Caco-2 (cell line): ENCODE results near the gene NPLOC4. TPM values are rescaled to one million over a fixed set of nuclear protein-coding genes. Genes with fewer than 3 reads are reported as not detected.

Experiments
- BruUV-seq: library from RNA; stranded (reverse); fragments of 400-500 nt; replicated peaks from 2 replicates; lab custom pipeline; 2021; lab: Mats Ljungman, UMichigan
- CTCF ChIA-PET: fragments of 300-600 bp; sonication (Branson Sonifier 250); formaldehyde crosslinking; loops from one replicate; lab custom pipeline; 2022; ENCODE audit warnings: antibody characterized with exemption; lab: Charles Lee
- POLR2A ChIA-PET: fragments of 300-600 bp; sonication (Branson Sonifier 250); formaldehyde crosslinking; loops from one replicate; lab custom pipeline; 2022; ENCODE audit warnings: antibody characterized with exemption; lab: Charles Lee
- DNase-seq, 2 experiments: peaks; one replicate each; pipeline versions ENCODE4 v3.0.0 to v3.0.0-alpha.2; 2020 to 2022
- H3K27me3 ChIP-seq: replicated peaks from 2 replicates; pipeline ENCODE4 v1.6.0; 2011; ENCODE audit warnings: low read length; ENCODE audit not compliant: control insufficient read depth, insufficient read depth
- H3K36me3 ChIP-seq: 2 replicates; pipeline ENCODE4 v1.5.1; 2011; ENCODE audit warnings: low read length; ENCODE audit not compliant: control insufficient read depth, insufficient read depth
- H3K4me1 ChIP-seq: fragments of 250-450 bp; sonication (Bioruptor Pico); 2 replicates; pipeline ENCODE4 v1.5.1; 2020; ENCODE audit warnings: mild to moderate bottlenecking
- H3K4me3 ChIP-seq: 2 replicates; pipeline ENCODE4 v1.5.1; 2011; ENCODE audit warnings: low read depth, mild to moderate bottlenecking, control low read depth, low read length
- H3K9me3 ChIP-seq: fragments of 250-450 bp; sonication (Bioruptor Pico); 2 replicates; pipeline ENCODE4 v1.5.1; 2020; ENCODE audit warnings: mild to moderate bottlenecking, moderate library complexity
- H3K27ac Mint-ChIP-seq: one replicate; pipeline ENCODE4 v1.8.0; 2022; ENCODE audit warnings: mixed read lengths; ENCODE audit not compliant: unreplicated experiment
- H3K27me3 Mint-ChIP-seq: one replicate; pipeline ENCODE4 v1.8.0; 2022; ENCODE audit warnings: mixed read lengths; ENCODE audit not compliant: insufficient read depth, unreplicated experiment
- H3K36me3 Mint-ChIP-seq: one replicate; pipeline ENCODE4 v1.8.0; 2022; ENCODE audit warnings: mild to moderate bottlenecking, mixed read lengths; ENCODE audit not compliant: insufficient read depth, unreplicated experiment
- H3K4me1 Mint-ChIP-seq: one replicate; pipeline ENCODE4 v1.8.0; 2022; ENCODE audit warnings: low read depth, mixed read lengths; ENCODE audit not compliant: unreplicated experiment
- H3K4me3 Mint-ChIP-seq: one replicate; pipeline ENCODE4 v1.8.0; 2022; ENCODE audit warnings: mild to moderate bottlenecking, moderate library complexity, mixed read lengths; ENCODE audit not compliant: unreplicated experiment
- H3K9me3 Mint-ChIP-seq: one replicate; pipeline ENCODE4 v1.8.0; 2022; ENCODE audit warnings: mixed read lengths; ENCODE audit not compliant: unreplicated experiment
- intact Hi-C: fragments of 100-400 bp; cut with micrococcal nuclease; formaldehyde crosslinking; loops from one replicate; pipeline ENCODE4 v1.10.0; 2022; ENCODE audit not compliant: unreplicated experiment
- total RNA-seq: library from RNA; stranded (reverse); gene quantifications from 2 replicates; pipeline ENCODE4 v1.2.3, GENCODE V29; 2022
- TF ChIP-seq, protein P1 (sequence below), 2 experiments: fragments of 200-600 bp in 1 of 2; IDR thresholded peaks; 1 replicate in 1 of 2; 2 replicates in 1 of 2; pipeline versions ENCODE4 v1.5.1 to v1.8.0; 2011 to 2022; ENCODE audit warnings: antibody characterized with exemption in 1 of 2, control low read depth in 1 of 2, inconsistent platforms in 1 of 2, low read depth in 1 of 2, low read length in 1 of 2, mild to moderate bottlenecking in 1 of 2, moderate library complexity in 1 of 2; ENCODE audit not compliant: insufficient read depth in 1 of 2, severe bottlenecking in 1 of 2, unreplicated experiment in 1 of 2

NPLOC4 gene
- total RNA-seq, 1 experiment from 2014 or later: 139 TPM

DNA sequence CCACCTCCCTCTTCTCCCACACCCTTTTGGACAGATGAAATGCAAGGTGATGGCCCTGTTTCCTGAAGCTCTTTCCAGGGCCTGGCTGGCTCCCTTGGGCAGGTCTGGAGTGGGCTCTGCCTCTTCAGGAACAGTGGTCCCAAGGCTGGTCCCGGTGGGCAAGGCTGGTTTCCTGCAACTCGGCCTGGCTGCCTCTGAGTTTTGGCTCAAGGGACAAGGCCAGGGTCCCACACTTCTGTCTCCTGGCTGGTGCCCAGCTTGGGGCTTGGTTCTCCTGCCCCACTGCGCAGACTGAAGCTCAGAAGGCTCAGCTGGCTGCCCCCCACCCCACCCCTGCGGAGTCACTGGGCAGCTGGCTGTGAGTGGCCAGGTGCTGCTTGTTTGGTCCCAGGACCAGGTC lies 120.5 kb downstream of the NPLOC4 start:
- intact Hi-C loops: loop anchor here (10.0 kb wide), 1 partner anchor 122 kb away; the partner anchor contains the start of gene BAHCC1
- TF ChIP-seq, protein P1, sequence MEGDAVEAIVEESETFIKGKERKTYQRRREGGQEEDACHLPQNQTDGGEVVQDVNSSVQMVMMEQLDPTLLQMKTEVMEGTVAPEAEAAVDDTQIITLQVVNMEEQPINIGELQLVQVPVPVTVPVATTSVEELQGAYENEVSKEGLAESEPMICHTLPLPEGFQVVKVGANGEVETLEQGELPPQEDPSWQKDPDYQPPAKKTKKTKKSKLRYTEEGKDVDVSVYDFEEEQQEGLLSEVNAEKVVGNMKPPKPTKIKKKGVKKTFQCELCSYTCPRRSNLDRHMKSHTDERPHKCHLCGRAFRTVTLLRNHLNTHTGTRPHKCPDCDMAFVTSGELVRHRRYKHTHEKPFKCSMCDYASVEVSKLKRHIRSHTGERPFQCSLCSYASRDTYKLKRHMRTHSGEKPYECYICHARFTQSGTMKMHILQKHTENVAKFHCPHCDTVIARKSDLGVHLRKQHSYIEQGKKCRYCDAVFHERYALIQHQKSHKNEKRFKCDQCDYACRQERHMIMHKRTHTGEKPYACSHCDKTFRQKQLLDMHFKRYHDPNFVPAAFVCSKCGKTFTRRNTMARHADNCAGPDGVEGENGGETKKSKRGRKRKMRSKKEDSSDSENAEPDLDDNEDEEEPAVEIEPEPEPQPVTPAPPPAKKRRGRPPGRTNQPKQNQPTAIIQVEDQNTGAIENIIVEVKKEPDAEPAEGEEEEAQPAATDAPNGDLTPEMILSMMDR (IDR thresholded peaks at IDR 0.05; ENCODE audit: insufficient read depth in 1 of 2, low read depth in 1 of 2, low read length in 1 of 2, severe bottlenecking in 1 of 2, unreplicated experiment in 1 of 2): no peak
- no peak overlapping the region for H3K4me3 ChIP-seq
- ChIA-PET POLR2A (no interaction called here), CTCF (no interaction called here)
- no TSS peak for BruUV-seq
- no peak for DNase-seq
- peak overlapping the region; percentile 92 for H3K4me3 Mint-ChIP-seq
- H3K36me3 ChIP-seq: peaks cover 10% of the 10 kb centered on the region
- H3K27ac Mint-ChIP-seq: peak overlapping the region; percentile 94
- H3K9me3 Mint-ChIP-seq: no peaks in the 10 kb centered on the region
- no peaks in the 10 kb centered on the region for H3K9me3 ChIP-seq
- H3K36me3 Mint-ChIP-seq: peaks cover 57% of the 10 kb centered on the region
- H3K27me3 Mint-ChIP-seq: no peaks in the 10 kb centered on the region
- H3K27me3 ChIP-seq: no peaks in the 10 kb centered on the region
- H3K4me1 ChIP-seq: peaks cover 34% of the 10 kb centered on the region
- H3K4me1 Mint-ChIP-seq: peaks cover 24% of the 10 kb centered on the region

DNA sequence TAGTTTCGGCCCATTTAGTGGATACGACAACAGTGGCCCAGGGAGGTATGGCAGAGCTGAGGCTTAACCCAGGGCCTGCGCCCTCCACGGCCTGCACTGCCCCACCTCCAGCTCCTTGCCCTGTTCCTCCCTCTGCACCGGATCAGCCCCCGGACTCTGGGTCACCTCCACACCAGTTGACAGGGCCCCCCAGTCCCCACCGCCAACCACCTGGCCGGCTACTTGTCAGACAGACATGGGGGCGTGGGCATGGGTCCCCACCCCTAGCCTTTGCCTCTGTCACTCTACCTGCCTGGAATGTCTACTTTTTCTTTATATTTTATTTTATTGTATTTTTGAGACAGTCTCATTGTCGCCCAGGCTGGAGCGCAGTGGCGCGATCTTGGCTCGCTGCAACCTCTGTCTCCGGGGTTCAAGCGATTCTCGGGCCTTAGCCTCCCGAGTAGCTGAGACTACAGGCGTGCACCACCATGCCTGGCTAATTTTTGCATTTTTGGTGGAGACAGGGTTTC lies 121.3 kb downstream of the NPLOC4 start:
- Histone ChIP-seq H3K9me3 (no peaks in the 10 kb centered on the region), H3K36me3 (peaks cover 16% of the 10 kb centered on the region), H3K4me1 (peaks cover 42% of the 10 kb centered on the region), H3K27me3 (no peaks in the 10 kb centered on the region), H3K4me3 (peak overlapping the region; percentile 72)
- Mint-ChIP-seq H3K27ac (peak overlapping the region; percentile 94), H3K9me3 (no peaks in the 10 kb centered on the region), H3K4me1 (peaks cover 24% of the 10 kb centered on the region), H3K27me3 (no peaks in the 10 kb centered on the region), H3K36me3 (peaks cover 66% of the 10 kb centered on the region), H3K4me3 (peak overlapping the region; percentile 92)
- TF ChIP-seq, protein P1 (IDR thresholded peaks at IDR 0.05; ENCODE audit: insufficient read depth in 1 of 2, low read depth in 1 of 2, low read length in 1 of 2, severe bottlenecking in 1 of 2, unreplicated experiment in 1 of 2): no peak
- peak; percentile 4 to 49 for DNase-seq
- intact Hi-C loops: loop anchor here (10.0 kb wide), 1 partner anchor 121 kb away; the partner anchor contains the start of gene BAHCC1
- no TSS peak for BruUV-seq
- ChIA-PET CTCF (interaction anchor here (0.6 to 1.2 kb wide), 2 partner anchors 31 to 355 kb away, joined by 3 read pairs; no protein-coding TSS in a partner anchor), POLR2A (interaction anchor here (0.6 to 1.1 kb wide), 3 partner anchors 15 to 121 kb away, joined by 3 to 4 read pairs (median 4); partner anchors contain the start of gene BAHCC1)

DNA sequence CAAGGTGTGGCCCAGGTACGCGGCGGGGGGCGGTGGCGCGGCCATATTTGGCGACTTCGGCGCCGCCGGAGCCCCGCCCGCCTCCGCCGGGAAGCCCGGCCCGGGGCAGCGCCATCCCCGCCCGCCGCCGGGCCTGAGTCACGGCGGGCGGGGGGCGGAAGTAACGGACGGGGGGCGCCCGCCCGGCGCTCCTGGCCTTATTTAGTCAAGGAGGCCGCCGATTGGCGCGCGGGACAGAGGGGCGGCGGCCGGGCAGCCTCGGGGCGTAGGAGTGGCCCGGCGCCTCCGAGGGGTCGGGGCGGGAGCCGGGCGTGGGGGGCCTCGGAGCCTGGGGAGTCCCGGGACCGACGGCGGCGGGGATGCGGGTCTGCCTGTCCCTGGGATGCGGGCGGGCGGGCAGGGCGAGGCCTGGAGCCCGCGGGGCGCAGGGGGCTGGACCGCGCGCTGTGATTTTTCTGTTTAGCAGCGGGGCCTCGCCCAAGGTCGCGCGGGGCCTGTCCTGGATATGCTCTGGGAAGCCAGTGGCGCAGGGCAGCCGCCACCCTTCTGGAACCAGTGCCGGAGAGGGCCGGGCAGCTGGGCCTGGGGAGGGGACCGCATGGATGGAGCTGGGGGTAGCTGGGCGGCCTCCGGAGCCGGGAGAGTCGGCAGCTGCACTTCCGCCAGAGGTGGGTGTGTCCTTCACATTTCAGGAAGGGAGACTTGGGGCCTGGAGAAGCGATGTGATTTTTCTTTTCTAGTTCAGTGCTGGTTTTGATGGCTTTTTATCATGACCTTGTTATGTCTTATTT lies 122.0 kb downstream of the NPLOC4 start:
- ChIA-PET CTCF (interaction anchor here (0.6 to 1.2 kb wide), 3 partner anchors 7 to 355 kb away, joined by 3 to 7 read pairs (median 3); no protein-coding TSS in a partner anchor), POLR2A (interaction anchor here (0.6 to 1.1 kb wide), 3 partner anchors 15 to 121 kb away, joined by 3 to 4 read pairs (median 4); partner anchors contain the start of gene BAHCC1)

More for the DNA sequence above, 122.0 kb downstream of the NPLOC4 start:
- Mint-ChIP-seq H3K27ac (peak overlapping the region; percentile 96), H3K27me3 (no peaks in the 10 kb centered on the region), H3K4me1 (peaks cover 28% of the 10 kb centered on the region), H3K36me3 (peaks cover 72% of the 10 kb centered on the region), H3K4me3 (peak overlapping the region; percentile 92), H3K9me3 (no peaks in the 10 kb centered on the region)
- intact Hi-C loops: loop anchor here (10.0 kb wide), 1 partner anchor 120 kb away; the partner anchor contains the start of gene BAHCC1
- Histone ChIP-seq H3K4me3 (peak overlapping the region; percentile 72), H3K27me3 (no peaks in the 10 kb centered on the region), H3K4me1 (peaks cover 42% of the 10 kb centered on the region), H3K36me3 (peaks cover 18% of the 10 kb centered on the region), H3K9me3 (no peaks in the 10 kb centered on the region)
- peak; percentile 90 to 92 for DNase-seq
- TF ChIP-seq, protein P1 (IDR thresholded peaks at IDR 0.05; ENCODE audit: insufficient read depth in 1 of 2, low read depth in 1 of 2, low read length in 1 of 2, severe bottlenecking in 1 of 2, unreplicated experiment in 1 of 2): no peak
- BruUV-seq: no TSS peak
